ACHN (cell line): ENCODE measurements around the gene DROSHA.
"Not testable (repeated sequence)": the region's sequence is repeated elsewhere in the genome, so short reads cannot be mapped to it uniquely, and the experiment has no call there.

ENCODE experiments used
- DNase-seq: peaks from one replicate; pipeline ENCODE4 v3.0.0-alpha.2; 2015
- in situ Hi-C: cut with HindIII; loops from 2 replicates; pipeline ENCODE4 v1.10.0; 2017; ENCODE audit warnings: low sequenced_read_pairs, low pct_ligation_motif_present, low pct_unique_long_range_greater_than_20kb

Gene DROSHA, protein sequence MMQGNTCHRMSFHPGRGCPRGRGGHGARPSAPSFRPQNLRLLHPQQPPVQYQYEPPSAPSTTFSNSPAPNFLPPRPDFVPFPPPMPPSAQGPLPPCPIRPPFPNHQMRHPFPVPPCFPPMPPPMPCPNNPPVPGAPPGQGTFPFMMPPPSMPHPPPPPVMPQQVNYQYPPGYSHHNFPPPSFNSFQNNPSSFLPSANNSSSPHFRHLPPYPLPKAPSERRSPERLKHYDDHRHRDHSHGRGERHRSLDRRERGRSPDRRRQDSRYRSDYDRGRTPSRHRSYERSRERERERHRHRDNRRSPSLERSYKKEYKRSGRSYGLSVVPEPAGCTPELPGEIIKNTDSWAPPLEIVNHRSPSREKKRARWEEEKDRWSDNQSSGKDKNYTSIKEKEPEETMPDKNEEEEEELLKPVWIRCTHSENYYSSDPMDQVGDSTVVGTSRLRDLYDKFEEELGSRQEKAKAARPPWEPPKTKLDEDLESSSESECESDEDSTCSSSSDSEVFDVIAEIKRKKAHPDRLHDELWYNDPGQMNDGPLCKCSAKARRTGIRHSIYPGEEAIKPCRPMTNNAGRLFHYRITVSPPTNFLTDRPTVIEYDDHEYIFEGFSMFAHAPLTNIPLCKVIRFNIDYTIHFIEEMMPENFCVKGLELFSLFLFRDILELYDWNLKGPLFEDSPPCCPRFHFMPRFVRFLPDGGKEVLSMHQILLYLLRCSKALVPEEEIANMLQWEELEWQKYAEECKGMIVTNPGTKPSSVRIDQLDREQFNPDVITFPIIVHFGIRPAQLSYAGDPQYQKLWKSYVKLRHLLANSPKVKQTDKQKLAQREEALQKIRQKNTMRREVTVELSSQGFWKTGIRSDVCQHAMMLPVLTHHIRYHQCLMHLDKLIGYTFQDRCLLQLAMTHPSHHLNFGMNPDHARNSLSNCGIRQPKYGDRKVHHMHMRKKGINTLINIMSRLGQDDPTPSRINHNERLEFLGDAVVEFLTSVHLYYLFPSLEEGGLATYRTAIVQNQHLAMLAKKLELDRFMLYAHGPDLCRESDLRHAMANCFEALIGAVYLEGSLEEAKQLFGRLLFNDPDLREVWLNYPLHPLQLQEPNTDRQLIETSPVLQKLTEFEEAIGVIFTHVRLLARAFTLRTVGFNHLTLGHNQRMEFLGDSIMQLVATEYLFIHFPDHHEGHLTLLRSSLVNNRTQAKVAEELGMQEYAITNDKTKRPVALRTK (N-terminal part only)

DNA sequence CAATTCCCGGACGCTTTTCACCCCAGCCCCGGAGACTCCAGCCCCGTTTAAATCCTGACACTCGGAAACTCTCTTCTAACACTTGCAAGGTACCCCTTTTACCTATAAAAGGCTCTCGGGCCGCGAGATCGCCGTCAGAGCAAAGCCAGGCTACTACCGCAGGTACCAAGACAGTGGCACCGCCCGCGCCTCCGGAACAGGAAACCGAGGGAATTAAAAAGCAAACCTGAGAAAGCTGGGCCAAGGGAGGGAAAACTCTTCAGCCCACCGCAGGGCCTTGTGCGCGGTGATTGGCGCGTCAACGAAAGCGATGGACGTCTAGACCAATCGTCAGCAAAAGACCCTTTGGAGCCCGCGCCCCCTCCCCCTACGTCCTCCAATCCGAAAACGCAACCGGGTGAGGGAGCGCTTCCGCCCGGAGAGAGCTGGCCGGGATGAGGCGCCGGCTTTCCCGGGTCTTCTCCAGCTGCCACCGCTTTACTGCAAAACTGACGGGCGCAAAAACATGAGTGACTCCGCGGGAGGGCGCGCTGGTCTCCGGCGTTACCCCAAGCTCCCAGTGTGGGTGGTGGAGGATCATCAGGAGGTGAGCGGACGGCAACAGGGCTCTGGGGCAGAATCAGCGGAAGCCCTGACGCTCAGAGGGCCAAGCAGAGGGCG is at the start of gene DROSHA, which contains the start of gene C5orf22:
DROSHA (minus strand) TSS at position 206 of the 660 bp plus-strand sequence. CDS start 3,034 bp downstream, outside the sequence.
C5orf22 (plus strand) TSS at position 414 of the 660 bp plus-strand sequence; CDS start at position 506, 92 bp downstream.
- DNase-seq = peak; percentile 95
- in situ Hi-C loops = no loop called here

DNA sequence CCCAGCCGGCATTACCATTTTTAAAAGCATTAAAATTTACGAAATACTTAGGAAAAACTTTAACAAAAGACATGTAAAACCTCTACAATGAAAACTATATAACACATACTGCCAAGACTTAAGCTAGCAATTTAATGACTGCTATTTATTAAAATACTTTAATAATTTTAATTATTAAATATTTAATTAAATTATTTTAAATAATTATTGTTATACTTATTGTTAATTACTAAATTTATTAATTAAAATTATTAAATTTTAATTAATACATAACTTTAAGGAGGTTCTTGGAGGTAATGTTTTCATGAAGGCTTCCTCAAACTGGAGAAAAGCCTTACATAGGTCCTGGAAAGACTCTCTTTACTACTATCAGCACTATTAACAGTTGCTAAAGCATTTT is 47.7 kb upstream of the DROSHA start:
- in situ Hi-C loops = no loop called here
- no peak for DNase-seq

DNA sequence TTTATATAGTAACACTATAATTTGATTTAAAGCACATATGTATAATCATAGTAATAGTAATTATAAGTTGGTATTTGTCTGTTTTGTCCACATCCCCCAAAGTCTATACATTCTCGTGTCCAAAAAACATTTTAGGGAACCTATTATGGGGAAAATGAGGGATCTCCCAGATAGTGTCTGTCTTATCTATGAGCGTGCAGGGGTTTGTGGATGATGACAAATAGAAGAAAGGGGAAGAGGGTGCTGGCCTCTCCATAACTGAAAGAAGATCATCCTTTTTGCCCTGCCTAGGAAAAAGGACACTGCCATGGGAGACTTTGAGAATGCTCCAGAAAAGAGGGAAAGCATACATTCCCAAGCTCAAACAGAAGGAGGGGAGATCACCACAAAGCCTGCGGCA is 45.5 kb upstream of the DROSHA start:
- no peak for DNase-seq
- in situ Hi-C loops = no loop called here

DNA sequence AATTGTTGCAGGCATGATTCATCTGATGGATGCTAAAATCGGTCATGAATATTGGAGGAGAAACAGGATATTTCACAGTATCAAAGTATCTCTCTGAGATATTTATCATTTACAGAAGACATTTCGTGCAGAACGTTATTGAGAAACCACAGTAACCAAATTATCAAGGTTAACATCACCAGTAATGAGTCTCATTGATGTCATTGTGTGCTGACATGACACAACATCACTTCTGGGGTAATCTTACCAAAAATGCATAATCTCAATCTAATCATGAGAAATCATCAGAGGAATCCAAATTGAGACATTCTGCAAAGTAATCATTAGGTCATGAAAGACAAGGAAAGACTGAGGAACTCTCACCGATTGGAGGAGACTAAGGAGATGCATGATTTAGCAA is 42.9 kb upstream of the DROSHA start:
- in situ Hi-C loops = no loop called here
- DNase-seq = no peak

DNA sequence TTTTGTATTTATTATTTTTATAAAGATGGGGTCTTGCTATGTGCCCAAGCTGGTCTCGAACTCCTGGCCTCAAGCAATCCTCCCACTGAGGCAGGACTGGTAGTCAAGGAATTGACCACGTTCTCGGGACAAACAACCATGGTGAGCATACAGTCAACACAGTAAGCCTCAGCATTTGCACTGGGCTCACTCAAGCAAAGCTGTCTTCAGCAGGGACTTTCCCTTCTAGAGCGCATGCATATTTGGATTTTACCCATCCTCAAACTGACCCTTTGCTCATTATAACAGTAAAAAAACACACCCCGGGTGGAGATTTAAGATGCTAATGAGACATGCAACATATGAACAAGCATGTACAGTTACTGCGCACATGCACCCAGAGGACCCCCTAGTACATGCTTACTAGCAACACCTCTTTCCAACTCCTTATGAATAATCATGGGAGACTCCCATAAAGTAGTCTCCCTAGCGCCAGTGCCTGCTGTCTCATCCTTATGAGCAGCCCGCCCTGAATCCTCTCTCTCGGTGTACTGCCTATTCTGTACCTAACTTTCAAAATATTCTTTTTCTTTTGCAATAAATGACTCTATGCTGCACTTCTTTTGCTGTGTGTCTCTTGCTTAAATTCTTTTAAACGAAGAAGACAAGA is 41.7 kb upstream of the DROSHA start:
- no peak for DNase-seq
- in situ Hi-C loops = no loop called here

DNA sequence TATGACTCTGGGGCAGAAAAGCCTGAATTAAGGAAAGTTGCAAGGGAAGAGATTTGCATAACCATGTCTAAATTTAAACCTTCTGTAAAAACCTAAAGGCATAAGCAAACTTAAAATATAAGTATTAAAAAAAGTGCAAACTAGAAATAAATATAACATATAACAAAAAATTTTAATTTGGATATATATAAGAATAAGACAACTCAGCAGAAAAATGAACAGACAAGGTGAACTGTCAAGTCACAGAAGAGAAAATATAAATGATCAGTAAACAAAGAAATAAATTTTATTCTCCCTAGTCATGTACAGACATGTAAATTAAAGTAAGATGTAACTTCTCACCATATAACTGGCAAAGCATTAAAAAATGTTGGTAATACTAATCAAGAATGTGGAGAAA is 37.2 kb upstream of the DROSHA start:
- in situ Hi-C loops = no loop called here
- no peak for DNase-seq

DNA sequence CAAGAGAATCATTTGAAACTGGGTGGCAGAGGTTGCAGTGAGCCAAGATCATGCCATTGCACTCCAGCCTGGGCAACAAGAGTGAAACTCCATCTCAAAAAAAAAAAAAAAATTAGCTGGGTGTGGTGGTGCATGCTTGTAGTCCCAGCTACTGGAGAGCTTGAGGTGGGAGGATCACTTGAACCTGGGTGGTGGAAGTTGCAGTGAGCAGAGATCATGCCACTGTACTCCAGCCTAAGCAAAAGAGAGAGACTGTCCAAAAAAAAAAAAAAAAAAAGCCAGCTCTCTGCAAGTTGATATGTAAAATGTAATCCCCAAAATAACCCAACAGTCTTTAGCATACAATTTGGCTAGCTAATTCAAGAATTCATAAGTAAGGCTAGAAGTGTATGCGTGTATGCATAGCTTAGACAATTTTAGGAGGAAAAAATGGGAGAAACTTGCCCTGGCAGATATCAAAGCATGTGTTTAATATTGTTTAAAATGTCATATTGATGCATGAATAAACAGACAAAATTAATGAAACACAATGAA is 36.5 kb upstream of the DROSHA start:
- in situ Hi-C loops = no loop called here
- DNase-seq = no peak

DNA sequence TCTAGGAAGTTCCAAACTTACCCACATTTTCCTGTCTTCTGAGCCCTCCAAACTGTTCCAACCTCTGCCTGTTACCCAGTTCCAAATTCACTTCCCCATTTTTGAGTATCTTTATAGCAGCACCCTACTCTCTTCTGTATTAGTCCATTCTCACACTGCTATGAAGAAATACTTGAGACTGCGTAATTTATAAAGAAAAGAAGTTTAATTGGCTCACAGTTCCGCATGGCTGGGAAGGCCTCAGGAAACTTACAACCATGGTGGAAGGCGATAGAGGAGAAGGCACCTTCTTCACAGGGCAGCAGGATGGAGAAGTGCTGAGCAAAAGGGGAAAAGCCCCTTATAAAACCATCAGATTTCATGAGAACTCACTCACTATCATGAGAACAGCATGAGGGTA is 34.5 kb upstream of the DROSHA start:
- in situ Hi-C loops = not testable (repeated sequence)

DNA sequence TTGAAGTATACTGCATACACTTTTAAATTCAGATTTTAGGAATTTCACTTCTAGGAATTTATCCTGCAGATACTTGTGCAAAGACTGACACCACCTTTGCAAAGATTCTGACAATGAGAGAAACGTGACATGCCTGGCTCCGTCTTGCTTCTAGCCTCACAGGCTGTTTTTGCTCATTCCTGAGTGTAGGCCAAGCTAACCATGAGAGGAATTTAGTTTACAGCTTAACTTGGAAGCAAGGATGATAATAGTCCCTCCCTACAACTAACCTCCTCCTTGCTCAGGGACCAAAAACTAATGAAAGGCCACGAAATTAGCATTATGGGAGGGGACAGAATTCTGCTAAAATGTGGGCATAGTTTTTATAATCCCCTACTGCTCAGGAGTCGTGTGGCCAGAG is 31.3 kb upstream of the DROSHA start:
- DNase-seq = no peak
- in situ Hi-C loops = no loop called here

More for the DNA sequence above, 34.5 kb upstream of the DROSHA start:
- not testable (repeated sequence) for DNase-seq

DNA sequence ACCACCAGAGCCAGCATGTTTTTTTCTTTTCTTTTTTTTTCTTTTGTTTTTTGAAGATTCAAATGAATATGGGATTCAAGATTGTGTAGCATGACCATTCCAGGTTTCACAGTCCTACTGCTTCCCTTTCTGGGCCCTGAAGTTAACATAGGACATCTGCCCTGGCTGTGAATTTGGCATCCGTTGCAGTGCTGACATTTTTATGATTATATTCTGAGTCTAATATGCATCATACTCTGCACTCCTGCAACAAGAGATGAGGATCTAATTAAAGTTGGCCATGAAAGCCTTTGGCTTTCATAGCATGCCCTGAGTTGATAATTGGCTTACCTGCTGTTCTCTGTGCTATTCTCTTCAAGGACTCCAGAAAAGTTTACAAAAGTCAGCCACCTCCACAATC is 30.1 kb upstream of the DROSHA start:
- DNase-seq = no peak
- in situ Hi-C loops = no loop called here

DNA sequence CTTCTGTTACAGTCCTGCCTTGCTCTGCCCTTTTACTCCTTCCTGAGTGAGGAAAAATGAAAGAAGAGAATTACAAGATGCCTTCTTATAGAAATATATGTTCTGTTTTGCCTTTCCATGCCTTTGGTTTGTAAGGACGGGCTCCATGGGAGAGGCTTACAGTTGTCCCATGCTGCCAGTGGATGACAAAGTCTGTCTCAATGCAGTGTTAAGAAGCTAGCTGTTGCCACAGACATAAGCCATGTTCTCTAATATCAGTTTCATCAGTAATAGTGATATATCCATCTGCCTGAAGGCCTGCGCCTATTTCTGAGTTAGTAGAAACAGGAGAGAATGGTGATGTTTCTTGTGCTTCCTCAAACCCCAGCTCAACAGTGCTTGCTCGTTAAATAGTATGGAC is 28.0 kb upstream of the DROSHA start:
- in situ Hi-C loops = no loop called here
- no peak for DNase-seq

DNA sequence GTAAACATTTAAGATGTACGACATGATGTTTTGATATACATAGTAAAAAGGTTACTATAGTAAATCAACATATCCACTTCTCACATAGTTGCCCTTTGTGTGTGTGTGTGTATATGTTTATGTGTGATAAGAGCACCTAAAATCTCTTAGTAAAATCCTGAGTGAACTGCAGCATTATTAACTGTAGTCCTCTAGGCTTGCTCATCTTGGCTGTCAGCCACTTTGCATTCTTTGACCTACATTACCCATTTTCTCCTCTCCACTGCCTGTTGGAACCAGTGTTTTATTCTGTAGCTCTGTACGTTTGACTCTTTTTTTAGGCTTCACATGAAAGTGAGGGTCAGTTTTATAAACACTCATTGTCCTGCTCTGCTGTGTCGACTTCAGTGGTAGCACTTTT is 24.6 kb upstream of the DROSHA start:
- in situ Hi-C loops = no loop called here
- DNase-seq = no peak

DNA sequence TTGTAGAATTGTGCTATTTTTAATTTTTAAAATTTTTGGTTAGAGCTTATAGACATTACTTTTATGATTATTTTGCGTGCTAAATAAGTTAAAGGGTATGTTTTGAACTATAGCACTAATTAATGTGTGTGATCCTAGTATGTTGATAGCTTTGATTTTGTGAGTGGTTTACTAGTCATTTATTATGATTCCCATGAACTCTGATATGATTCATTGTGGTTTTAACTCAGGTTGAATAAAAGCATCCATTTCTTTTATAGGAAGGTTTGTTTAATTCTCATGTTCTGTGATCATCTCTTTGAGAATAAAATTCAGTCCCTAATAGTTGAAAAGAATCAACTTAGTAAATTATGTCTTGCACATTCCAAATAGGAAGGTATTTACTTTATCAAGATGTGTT is 22.7 kb upstream of the DROSHA start:
- in situ Hi-C loops = no loop called here
- no peak for DNase-seq

DNA sequence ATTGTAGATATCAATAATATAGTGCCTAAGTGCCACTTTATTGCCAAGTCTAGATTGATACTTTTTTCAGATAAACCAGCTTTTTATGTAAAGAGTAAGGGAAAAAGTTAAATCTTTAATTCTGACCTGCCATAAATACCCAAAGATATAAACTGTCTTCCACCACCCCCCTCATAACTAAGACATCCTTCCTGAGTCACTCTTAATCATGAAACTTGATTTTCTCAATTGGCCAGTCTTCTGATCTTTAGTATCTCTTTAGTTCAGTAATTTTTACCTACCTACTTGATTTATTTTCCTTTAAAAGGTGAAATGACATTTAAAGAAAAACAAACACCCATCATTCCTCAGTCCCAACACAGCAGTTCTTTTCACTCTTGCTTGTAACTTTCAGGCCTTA is 22.0 kb upstream of the DROSHA start:
- no peak for DNase-seq
- in situ Hi-C loops = no loop called here

DNA sequence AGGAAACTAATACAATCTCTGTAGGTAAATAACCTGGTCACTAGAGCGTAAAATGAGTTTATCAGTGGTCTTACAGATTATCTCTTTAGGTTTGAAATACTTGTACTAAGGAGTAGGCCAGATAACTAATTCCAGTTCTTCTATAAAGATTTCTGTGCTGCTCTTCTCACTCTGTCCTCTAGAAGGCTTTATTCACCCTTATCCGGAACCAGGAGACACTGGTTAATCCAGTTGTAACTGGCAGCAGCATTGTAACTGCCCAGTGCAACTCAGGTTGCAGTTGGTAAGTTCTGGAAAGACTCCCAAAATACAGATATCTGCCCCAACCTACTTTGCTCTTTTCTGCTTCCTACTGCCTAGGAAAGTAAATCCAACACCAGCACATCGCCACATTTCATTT is 20.0 kb upstream of the DROSHA start:
- in situ Hi-C loops = no loop called here
- DNase-seq = no peak

DNA sequence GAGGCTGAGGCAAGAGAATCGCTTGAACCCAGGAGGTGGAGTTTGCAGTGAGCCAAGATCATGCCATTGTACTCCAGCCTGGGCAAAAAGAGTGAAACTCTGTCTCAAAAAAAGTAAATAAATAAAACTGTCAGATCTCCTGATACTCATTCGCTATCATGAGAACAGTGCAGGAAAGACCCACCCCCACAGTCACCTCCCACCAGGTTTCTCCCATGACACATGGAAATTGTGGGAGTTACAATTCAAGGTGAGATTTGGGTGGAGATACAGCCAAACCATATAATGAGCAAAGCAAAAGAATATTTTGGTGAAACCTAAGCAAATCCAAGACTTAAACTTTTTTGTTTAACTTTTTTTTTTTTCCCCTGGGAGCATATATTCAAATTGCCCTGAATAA is 17.2 kb upstream of the DROSHA start:
- in situ Hi-C loops, DNase-seq: not testable (repeated sequence)

DNA sequence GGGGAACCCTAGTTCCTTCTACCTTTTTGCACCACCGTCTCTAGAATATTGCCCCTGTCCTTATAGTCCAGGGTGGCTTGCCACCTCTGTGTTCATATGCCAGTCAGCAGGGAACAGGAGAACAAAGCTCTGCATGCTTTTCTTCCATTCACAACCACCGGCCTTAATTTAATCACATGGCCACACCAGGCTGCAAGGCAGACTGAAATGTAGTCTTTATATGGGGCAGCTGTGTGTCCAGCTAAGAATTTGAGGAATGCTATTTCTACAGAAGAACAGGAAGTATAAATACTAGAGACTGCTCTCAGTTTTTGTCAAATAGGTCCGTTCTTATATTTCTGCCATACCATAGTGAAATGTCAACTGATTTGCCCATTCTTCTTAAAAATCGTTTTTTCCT is 6.0 kb upstream of the DROSHA start:
- DNase-seq = no peak
- in situ Hi-C loops = no loop called here

DNA sequence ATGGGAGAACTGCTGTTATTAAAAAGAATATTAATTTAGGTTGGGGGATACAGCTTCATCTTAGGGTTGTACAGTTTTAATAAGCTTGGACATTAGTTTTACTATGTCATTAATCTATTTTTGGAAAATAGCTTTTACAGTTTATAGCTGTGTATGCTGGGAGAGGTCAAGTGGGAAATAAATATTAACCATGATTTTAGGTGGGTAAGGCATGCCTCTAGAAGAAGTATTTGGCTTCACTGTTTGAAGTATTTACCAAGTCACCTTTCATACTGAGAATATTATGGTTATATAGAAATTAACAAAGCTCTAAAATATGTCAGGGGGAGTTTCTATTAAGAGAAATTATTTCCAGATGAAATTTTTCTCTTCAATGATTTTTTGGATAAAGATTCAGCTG is 5.5 kb upstream of the DROSHA start:
- in situ Hi-C loops = no loop called here
- DNase-seq = no peak
